ENCODE results near the gene HNRNPDL.

The HNRNPDL gene

DNA sequence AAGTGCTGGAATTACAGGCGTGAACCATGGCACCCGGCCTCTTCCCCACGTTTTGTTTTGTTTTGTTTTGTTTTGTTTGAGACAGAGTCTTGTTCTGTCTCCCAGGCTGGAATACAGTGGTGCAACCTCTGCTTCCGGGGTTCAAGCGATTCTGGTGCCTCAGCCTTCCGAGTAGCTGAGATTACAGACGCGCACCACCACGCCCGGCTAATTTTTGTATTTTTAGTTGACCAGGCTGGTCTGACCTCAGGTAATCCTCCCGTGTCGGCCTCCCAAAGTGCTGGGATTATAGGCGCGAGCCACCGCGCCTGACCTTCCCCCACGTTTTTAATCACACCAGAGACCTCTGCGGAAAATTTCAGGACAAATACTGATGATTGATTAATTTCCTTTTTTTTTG is 2.3 kb upstream of the HNRNPDL start:
- H3K4me3 ChIP-seq (ENCODE audit: low read length in 2 of 2) = no peak overlapping the region

GRCh38 chr4:82431831-82432230 is 1.6 kb upstream of the HNRNPDL start:
- Histone ChIP-seq H3K27ac (ENCODE audit: low read length) (no peak overlapping the region), H3K4me1 (ENCODE audit: control insufficient read depth, insufficient read depth, low read length) (peaks cover 19% of the 10 kb centered on the region), H3K36me3 (ENCODE audit: control insufficient read depth in 2 of 2, insufficient read depth in 2 of 2, low read length in 2 of 2) (peaks cover 1 to 3% of the 10 kb centered on the region in 2 donors), H3K9ac (ENCODE audit: low read length in 2 of 2) (no peak overlapping the region), H3K4me3 (ENCODE audit: low read length in 2 of 2) (no peak overlapping the region), H3K27me3 (ENCODE audit: control insufficient read depth in 1 of 2, insufficient read depth in 2 of 2, low read length in 2 of 2) (no peaks in the 10 kb centered on the region), H3K9me3 (ENCODE audit: control insufficient read depth in 2 of 2, low read length in 2 of 2) (no peaks in the 10 kb centered on the region)

More for the DNA sequence above, 2.3 kb upstream of the HNRNPDL start:
- no peak overlapping the region for H3K27ac ChIP-seq (ENCODE audit: low read length)
- H3K9me3 ChIP-seq (ENCODE audit: control insufficient read depth in 2 of 2, low read length in 2 of 2) = no peaks in the 10 kb centered on the region
- no peaks in the 10 kb centered on the region for H3K36me3 ChIP-seq (ENCODE audit: control insufficient read depth in 2 of 2, insufficient read depth in 2 of 2, low read length in 2 of 2)
- H3K4me1 ChIP-seq (ENCODE audit: control insufficient read depth, insufficient read depth, low read length) = peaks cover 15% of the 10 kb centered on the region
- H3K9ac ChIP-seq (ENCODE audit: low read length in 2 of 2) = no peak overlapping the region
- H3K27me3 ChIP-seq (ENCODE audit: control insufficient read depth in 1 of 2, insufficient read depth in 2 of 2, low read length in 2 of 2) = no peaks in the 10 kb centered on the region

DNA sequence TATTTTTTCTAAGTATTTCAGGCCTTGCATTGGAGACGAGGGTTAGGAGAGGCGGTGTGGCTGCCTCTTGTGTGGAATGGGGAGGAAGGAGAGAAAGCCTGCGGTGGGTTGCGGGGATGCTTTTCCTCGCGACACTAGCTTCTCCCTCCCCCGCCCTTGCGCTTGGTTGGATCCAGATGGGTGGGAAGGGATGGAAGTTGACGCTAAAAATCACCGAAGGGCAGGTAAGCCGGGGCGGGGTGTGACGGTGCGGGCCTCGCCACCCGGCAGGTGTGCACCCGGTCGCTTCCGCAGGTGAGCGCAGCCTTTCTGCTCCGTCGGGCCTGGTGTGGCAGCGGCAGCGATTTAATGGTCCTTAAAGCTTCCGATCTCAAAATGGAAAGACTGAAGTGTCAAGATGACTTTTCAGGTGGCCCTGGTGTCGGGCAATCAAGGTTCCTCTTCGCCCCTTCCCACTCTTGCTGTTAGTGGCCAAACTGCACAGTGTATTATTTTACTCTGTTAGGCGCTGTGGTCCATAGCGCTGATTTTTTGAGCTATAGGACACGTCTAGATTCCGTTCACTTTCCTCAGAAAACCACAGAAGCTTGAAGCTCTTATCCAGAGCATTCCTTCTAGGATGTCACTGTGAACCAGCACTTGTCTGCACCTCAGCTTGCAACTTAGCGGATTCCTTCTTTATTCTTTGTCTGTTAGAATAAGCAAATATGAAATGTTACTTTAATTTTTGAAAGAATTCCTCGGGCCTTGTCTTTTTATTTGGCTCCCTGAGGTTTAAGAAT is 893 bp upstream of the HNRNPDL start:
- H3K9ac ChIP-seq (ENCODE audit: low read length in 2 of 2) = peak overlapping the region; percentile 84 to 99
- peaks cover 20% of the 10 kb centered on the region for H3K4me1 ChIP-seq (ENCODE audit: control insufficient read depth, insufficient read depth, low read length)

GRCh38 chr4:82429728-82430192 is 502 bp downstream of the HNRNPDL start:
- Histone ChIP-seq H3K36me3 (ENCODE audit: control insufficient read depth in 2 of 2, insufficient read depth in 2 of 2, low read length in 2 of 2) (peaks cover 8 to 16% of the 10 kb centered on the region in 2 donors), H3K27ac (ENCODE audit: low read length) (peak overlapping the region; percentile 94), H3K4me1 (ENCODE audit: control insufficient read depth, insufficient read depth, low read length) (peaks cover 20% of the 10 kb centered on the region), H3K4me3 (ENCODE audit: low read length in 2 of 2) (peak overlapping the region; percentile 85 to 95), H3K27me3 (ENCODE audit: control insufficient read depth in 1 of 2, insufficient read depth in 2 of 2, low read length in 2 of 2) (no peaks in the 10 kb centered on the region), H3K9ac (ENCODE audit: low read length in 2 of 2) (peak overlapping the region; percentile 89 to 99), H3K9me3 (ENCODE audit: control insufficient read depth in 2 of 2, low read length in 2 of 2) (no peaks in the 10 kb centered on the region)

More for the DNA sequence above, 893 bp upstream of the HNRNPDL start:
- Histone ChIP-seq H3K9me3 (ENCODE audit: control insufficient read depth in 2 of 2, low read length in 2 of 2) (no peaks in the 10 kb centered on the region), H3K36me3 (ENCODE audit: control insufficient read depth in 2 of 2, insufficient read depth in 2 of 2, low read length in 2 of 2) (peaks cover 3 to 7% of the 10 kb centered on the region in 2 donors), H3K27ac (ENCODE audit: low read length) (peak overlapping the region; percentile 60), H3K4me3 (ENCODE audit: low read length in 2 of 2) (peak overlapping the region; percentile 85 to 95), H3K27me3 (ENCODE audit: control insufficient read depth in 1 of 2, insufficient read depth in 2 of 2, low read length in 2 of 2) (no peaks in the 10 kb centered on the region)

GRCh38 chr4:82428969-82429727 is 1.1 kb downstream of the HNRNPDL start:
- Histone ChIP-seq H3K27ac (ENCODE audit: low read length) (peak overlapping the region; percentile 94), H3K4me3 (ENCODE audit: low read length in 2 of 2) (peak overlapping the region; percentile 95 to 98), H3K9me3 (ENCODE audit: control insufficient read depth in 2 of 2, low read length in 2 of 2) (no peaks in the 10 kb centered on the region), H3K36me3 (ENCODE audit: control insufficient read depth in 2 of 2, insufficient read depth in 2 of 2, low read length in 2 of 2) (peaks cover 11 to 20% of the 10 kb centered on the region in 2 donors), H3K4me1 (ENCODE audit: control insufficient read depth, insufficient read depth, low read length) (peaks cover 20% of the 10 kb centered on the region), H3K9ac (ENCODE audit: low read length in 2 of 2) (peak overlapping the region; percentile 89 to 99), H3K27me3 (ENCODE audit: control insufficient read depth in 1 of 2, insufficient read depth in 2 of 2, low read length in 2 of 2) (no peaks in the 10 kb centered on the region)

DNA sequence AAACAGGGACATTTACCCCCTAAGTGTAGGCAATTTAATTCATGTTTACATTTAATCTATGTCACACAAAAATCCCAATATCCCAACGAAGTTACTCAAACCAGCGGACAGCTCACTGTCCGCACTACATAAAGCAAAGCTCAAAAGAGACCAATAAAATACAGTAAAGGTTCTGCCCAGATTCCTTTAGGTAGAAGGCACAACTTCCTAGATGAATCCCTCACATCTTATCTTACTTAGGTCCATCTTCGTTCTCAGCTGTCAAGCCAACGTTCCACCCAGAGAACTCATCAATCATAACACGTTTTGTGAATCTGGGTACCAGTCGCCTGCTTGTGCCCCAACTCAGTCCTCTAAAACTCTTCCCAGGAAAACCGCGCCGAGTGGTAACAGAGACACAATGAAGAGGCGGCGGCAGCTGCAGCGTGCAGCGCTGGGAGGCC is 1.7 kb downstream of the HNRNPDL start:
- peak overlapping the region; percentile 94 for H3K27ac ChIP-seq (ENCODE audit: low read length)
- H3K4me1 ChIP-seq (ENCODE audit: control insufficient read depth, insufficient read depth, low read length) = peaks cover 20% of the 10 kb centered on the region
- peaks cover 12 to 26% of the 10 kb centered on the region in 2 donors for H3K36me3 ChIP-seq (ENCODE audit: control insufficient read depth in 2 of 2, insufficient read depth in 2 of 2, low read length in 2 of 2)
- H3K9me3 ChIP-seq (ENCODE audit: control insufficient read depth in 2 of 2, low read length in 2 of 2) = no peaks in the 10 kb centered on the region
- H3K4me3 ChIP-seq (ENCODE audit: low read length in 2 of 2) = peak overlapping the region; percentile 95 to 98
- H3K27me3 ChIP-seq (ENCODE audit: control insufficient read depth in 1 of 2, insufficient read depth in 2 of 2, low read length in 2 of 2) = no peaks in the 10 kb centered on the region
- H3K9ac ChIP-seq (ENCODE audit: low read length in 2 of 2) = peak overlapping the region; percentile 76 to 99

GRCh38 chr4:82425478-82425877 is 4.8 kb downstream of the HNRNPDL start:
- no peaks in the 10 kb centered on the region for H3K27me3 ChIP-seq (ENCODE audit: control insufficient read depth in 1 of 2, insufficient read depth in 2 of 2, low read length in 2 of 2)
- H3K9me3 ChIP-seq (ENCODE audit: control insufficient read depth in 2 of 2, low read length in 2 of 2) = no peaks in the 10 kb centered on the region
- peaks cover 12 to 29% of the 10 kb centered on the region in 2 donors for H3K36me3 ChIP-seq (ENCODE audit: control insufficient read depth in 2 of 2, insufficient read depth in 2 of 2, low read length in 2 of 2)
- no peak overlapping the region for H3K9ac ChIP-seq (ENCODE audit: low read length in 2 of 2)
- peaks cover 9% of the 10 kb centered on the region for H3K4me1 ChIP-seq (ENCODE audit: control insufficient read depth, insufficient read depth, low read length)
- no peak overlapping the region for H3K27ac ChIP-seq (ENCODE audit: low read length)
- H3K4me3 ChIP-seq (ENCODE audit: low read length in 2 of 2) = no peak overlapping the region

GRCh38 chr4:82423245-82424054 is 6.8 kb downstream of the HNRNPDL start:
- H3K4me3 ChIP-seq (ENCODE audit: low read length in 2 of 2) = no peak overlapping the region
- H3K27ac ChIP-seq (ENCODE audit: low read length) = no peak overlapping the region
- H3K9ac ChIP-seq (ENCODE audit: low read length in 2 of 2) = no peak overlapping the region
- H3K9me3 ChIP-seq (ENCODE audit: control insufficient read depth in 2 of 2, low read length in 2 of 2) = no peaks in the 10 kb centered on the region
- H3K4me1 ChIP-seq (ENCODE audit: control insufficient read depth, insufficient read depth, low read length) = peaks cover 9% of the 10 kb centered on the region
- peaks cover 12 to 29% of the 10 kb centered on the region in 2 donors for H3K36me3 ChIP-seq (ENCODE audit: control insufficient read depth in 2 of 2, insufficient read depth in 2 of 2, low read length in 2 of 2)
- H3K27me3 ChIP-seq (ENCODE audit: control insufficient read depth in 1 of 2, insufficient read depth in 2 of 2, low read length in 2 of 2) = no peaks in the 10 kb centered on the region

GRCh38 chr4:82422616-82423015 is 7.6 kb downstream of the HNRNPDL start:
- Histone ChIP-seq H3K27ac (ENCODE audit: low read length) (no peak overlapping the region), H3K4me1 (ENCODE audit: control insufficient read depth, insufficient read depth, low read length) (peaks cover 5% of the 10 kb centered on the region), H3K27me3 (ENCODE audit: control insufficient read depth in 1 of 2, insufficient read depth in 2 of 2, low read length in 2 of 2) (no peaks in the 10 kb centered on the region), H3K9ac (ENCODE audit: low read length in 2 of 2) (no peak overlapping the region), H3K36me3 (ENCODE audit: control insufficient read depth in 2 of 2, insufficient read depth in 2 of 2, low read length in 2 of 2) (peaks cover 12 to 29% of the 10 kb centered on the region in 2 donors), H3K4me3 (ENCODE audit: low read length in 2 of 2) (no peak overlapping the region), H3K9me3 (ENCODE audit: control insufficient read depth in 2 of 2, low read length in 2 of 2) (no peaks in the 10 kb centered on the region)
